GM10266 (cell line): ENCODE results near the gene HEPHL1.

Source experiments
- DNase-seq: peaks from one replicate; pipeline ENCODE4 v3.0.0; 2012; ENCODE audit errors: extremely low spot score
- TF ChIP-seq, protein P1 (sequence below): IDR thresholded peaks from 2 replicates; pipeline ENCODE4 v1.5.1; 2012; ENCODE audit warnings: mild to moderate bottlenecking, low read depth; ENCODE audit not compliant: control insufficient read depth, insufficient read depth; ENCODE audit errors: missing control alignments

The HEPHL1 gene

DNA sequence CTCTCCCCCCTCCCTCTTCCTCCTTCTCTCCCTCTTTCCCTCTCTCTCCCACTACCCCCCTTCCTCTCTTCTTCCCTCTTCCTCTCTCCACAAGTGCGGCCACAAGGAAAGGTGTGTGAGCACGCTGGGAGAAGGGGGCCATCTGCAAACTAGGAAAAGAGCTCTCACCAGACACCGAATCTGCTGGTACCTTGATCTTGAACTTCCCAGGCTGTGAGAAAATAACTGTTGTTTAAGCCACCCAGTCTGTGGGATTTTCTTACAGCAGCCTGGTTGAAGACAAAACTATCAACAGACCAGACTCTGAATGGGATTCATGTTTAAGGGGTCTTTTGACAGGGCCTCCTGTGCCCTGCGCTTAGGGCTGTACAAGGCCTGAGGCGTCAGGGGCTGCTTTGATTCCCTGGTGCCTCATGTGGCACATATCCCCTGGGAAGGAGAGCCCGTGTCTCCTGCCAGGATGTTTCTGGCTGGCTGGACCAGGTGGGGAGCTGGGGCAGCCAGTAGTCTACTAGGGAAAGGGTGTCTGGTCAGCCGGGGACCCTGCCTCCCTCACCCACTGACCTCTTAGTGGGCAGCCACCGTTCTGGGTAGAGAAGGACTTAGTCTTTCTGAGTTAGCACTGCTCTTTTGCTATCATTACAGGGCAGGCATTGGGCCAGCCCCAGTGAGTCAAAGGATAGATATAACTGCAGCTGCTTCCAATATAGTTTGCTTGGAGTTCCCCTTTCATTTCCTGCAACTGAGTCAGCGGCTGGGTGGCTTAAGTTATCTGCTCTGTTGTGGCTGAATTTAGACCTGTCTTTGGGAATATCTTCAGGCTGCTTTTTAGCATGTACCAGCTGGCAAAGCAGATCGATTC, 113.7 kb downstream of the HEPHL1 start:
- DNase-seq, result no peak
- TF ChIP-seq, protein P1, sequence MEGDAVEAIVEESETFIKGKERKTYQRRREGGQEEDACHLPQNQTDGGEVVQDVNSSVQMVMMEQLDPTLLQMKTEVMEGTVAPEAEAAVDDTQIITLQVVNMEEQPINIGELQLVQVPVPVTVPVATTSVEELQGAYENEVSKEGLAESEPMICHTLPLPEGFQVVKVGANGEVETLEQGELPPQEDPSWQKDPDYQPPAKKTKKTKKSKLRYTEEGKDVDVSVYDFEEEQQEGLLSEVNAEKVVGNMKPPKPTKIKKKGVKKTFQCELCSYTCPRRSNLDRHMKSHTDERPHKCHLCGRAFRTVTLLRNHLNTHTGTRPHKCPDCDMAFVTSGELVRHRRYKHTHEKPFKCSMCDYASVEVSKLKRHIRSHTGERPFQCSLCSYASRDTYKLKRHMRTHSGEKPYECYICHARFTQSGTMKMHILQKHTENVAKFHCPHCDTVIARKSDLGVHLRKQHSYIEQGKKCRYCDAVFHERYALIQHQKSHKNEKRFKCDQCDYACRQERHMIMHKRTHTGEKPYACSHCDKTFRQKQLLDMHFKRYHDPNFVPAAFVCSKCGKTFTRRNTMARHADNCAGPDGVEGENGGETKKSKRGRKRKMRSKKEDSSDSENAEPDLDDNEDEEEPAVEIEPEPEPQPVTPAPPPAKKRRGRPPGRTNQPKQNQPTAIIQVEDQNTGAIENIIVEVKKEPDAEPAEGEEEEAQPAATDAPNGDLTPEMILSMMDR, result no peak

DNA sequence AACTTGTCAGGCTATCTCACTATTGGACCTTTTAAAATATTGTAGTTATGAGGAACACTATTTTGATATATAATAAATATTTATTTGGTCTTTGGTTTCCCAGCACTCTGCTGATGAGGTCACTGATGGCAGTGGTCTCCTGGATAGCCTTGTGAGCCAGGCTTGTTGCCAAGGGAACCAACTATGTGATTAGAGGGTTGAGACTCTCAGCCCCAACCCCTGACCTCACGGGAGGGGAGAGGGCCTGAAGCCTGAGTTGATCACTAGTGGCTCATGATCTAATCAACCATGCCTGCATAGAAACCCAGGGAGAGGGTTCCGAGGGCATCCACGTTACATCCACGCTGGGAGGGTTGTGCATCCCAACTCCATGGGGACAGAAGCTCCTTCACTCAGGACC, 118.3 kb downstream of the HEPHL1 start:
- TF ChIP-seq, protein P1, result no peak
- DNase-seq, result no peak

DNA sequence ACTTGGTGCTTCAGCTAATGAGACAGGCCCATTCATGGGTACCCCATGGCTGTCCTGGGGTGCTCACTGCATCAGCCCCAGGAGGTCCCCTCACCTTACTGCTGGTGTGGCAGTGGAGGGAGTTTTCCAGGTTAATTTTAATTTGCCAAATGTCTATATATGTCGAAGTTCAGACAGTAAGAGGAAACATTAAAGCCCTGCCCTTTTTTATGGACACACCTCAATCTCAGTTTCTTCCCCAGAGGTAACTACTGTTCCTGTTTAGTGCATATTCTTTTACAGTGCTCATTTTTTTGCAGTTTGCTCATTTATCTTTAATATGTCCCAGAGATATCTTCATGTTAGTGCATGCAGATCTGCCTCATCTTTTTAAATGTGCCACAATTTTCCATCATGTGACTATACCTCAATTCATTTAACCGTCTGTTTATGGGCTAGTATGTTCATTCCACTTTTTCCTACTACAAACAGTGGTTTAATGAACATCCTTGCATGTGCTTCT, 119.1 kb downstream of the HEPHL1 start:
- TF ChIP-seq, protein P1, result no peak
- DNase-seq, result no peak

DNA sequence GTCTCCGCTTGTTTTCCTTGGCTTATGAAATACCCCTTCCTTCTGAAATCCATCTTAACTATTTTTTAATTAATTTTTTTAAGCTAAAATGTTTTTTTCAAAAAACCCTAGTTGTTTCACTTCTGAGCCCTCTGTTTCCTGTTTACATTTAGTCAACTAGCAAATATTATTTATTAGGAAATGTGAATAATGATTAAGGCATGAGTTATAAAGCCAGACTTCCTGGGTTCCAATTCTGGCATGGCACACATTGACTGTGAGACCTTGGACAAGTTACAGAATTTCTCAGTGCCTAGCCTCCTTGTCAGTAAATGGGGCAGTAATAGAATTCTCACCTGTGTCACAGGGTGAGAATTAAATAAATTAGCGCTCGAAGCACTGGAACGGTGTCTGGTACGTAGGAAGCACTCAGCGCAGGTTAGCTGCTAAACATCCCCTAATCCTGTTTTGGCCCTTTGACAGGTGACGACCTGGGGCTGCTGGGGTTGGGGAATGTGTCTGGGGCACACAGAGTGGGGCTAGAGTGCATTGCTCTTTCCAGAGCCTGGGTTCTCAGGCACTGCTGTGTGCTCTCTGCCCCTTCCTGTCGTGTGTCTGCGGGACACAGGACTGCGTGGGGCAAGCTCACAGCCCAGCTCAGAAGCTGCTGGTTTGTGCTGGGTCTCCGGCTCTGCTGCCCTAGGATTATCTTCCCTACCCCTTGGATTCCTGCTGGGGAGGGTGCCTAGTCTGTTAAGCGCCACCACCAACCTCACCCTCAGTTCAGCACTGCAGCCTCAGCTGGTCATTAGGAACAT, 120.6 kb downstream of the HEPHL1 start:
- TF ChIP-seq, protein P1, result no peak
- no peak for DNase-seq

DNA sequence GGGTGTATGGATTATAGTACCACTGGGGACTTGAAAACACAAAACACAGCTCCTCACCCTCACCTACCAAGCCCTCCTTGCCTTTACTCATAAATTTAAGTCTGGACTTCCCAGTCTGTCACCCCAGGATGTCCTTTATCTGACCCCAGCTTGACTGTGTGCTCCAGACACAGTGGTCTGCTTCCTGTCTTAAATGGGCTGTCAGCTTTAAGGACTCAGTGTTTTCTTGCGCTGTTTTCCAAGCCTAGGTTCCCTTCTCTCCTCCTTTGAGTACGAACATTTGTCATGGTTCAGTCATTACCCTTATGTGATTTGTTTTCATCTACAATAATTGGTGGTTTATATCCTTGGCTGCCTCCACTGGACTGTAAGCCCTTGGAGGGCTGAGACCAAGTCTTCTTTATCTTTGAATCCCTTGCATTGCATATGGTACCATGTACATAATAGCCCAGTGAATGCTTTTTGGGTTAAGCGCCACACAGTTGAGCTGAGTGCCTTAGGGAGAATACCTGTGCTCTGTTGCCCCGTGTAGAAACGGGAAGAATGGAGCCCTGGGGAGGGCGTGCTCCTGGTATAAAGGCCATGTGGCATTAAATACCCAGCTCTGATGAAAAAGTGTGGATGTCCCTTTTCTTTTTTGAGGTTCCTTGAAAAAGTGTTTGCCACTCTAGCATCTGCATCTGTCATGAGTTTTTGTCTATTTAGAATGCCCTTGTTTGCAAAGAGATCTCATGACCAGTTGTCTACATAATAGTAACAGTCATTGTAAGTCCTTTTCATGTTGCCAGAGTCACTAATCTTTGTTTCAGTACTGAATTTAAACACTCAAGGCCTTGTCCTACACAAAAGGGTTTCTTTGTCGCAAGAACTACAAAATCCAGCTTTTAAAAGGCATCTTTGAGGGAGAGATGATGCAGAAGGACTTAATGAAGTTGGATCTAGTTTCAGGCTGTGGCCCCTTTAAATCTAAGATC, 121.4 kb downstream of the HEPHL1 start:
- DNase-seq, result no peak
- TF ChIP-seq, protein P1, result no peak

DNA sequence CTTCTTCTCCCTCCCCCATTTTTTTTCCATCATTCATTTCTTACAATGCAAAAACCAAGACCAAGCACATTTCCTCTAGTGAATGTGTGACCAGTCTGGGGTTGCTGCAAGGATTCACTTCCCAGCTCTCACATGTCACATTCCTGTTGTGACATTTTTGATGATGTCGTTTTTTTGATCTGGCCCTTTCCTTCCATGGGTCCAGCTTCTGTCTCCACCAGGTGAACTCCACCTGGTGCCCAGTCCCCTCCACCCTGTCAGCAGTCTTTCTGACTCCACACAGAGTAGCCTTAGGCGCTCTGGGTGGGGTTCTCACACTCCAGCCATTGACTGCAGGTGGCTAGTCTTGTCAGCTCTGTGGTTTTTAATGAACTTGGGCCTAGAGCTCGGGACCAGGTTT, 123.1 kb downstream of the HEPHL1 start:
- DNase-seq, result no peak
- TF ChIP-seq, protein P1, result no peak
